ENCODE measurements around the gene CARD8.

GRCh38 chr19:48249502-48250014 is 6.2 kb downstream of the CARD8 start:
- no peak for TF ChIP-seq CTCF (IDR thresholded peaks at IDR 0.05; ENCODE audit: borderline replicate concordance, extremely low read depth, low read length, poor library complexity, severe bottlenecking)
- TF ChIP-seq EZH2 (IDR thresholded peaks at IDR 0.05; ENCODE audit: borderline replicate concordance, low read depth, low read length, severe bottlenecking) = no peak

All from DND-41 (cell line).